IMR-90 (cell line): Measurements from ENCODE around the gene INPP5A.

Experiments
- BHLHE40 ChIP-seq: fragments of 150-350 bp; IDR thresholded peaks from 2 replicates; pipeline ENCODE4 v1.6.1; 2016; ENCODE audit warnings: mild to moderate bottlenecking, low read depth, low read length
- FOS ChIP-seq: fragments of 150-350 bp; IDR thresholded peaks from 2 replicates; pipeline ENCODE4 v1.6.1; 2016; ENCODE audit warnings: low read depth, low read length
- TF ChIP-seq, protein P1 (sequence below): conservative IDR thresholded peaks from 2 replicates; pipeline ENCODE4 v1.5.1; 2012; ENCODE audit warnings: mild to moderate bottlenecking, low read depth, low read length, improper control_type of control experiment

GRCh38 chr10:132781556-132781955 lies 244.0 kb downstream of the INPP5A start:
- TF ChIP-seq BHLHE40: no peak
- TF ChIP-seq, protein P1, sequence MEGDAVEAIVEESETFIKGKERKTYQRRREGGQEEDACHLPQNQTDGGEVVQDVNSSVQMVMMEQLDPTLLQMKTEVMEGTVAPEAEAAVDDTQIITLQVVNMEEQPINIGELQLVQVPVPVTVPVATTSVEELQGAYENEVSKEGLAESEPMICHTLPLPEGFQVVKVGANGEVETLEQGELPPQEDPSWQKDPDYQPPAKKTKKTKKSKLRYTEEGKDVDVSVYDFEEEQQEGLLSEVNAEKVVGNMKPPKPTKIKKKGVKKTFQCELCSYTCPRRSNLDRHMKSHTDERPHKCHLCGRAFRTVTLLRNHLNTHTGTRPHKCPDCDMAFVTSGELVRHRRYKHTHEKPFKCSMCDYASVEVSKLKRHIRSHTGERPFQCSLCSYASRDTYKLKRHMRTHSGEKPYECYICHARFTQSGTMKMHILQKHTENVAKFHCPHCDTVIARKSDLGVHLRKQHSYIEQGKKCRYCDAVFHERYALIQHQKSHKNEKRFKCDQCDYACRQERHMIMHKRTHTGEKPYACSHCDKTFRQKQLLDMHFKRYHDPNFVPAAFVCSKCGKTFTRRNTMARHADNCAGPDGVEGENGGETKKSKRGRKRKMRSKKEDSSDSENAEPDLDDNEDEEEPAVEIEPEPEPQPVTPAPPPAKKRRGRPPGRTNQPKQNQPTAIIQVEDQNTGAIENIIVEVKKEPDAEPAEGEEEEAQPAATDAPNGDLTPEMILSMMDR: no peak
- TF ChIP-seq FOS: no peak
